ENCODE measurements around the gene LEAP2. TPM values are rescaled to one million over a fixed set of nuclear protein-coding genes. Genes with fewer than 3 reads are reported as not detected.

Gene LEAP2
- total and polyA plus RNA-seq, 2 donors (not counting 1 experiment from before 2014, with no cell fraction given): 2.2 to 5.4 TPM

DNA sequence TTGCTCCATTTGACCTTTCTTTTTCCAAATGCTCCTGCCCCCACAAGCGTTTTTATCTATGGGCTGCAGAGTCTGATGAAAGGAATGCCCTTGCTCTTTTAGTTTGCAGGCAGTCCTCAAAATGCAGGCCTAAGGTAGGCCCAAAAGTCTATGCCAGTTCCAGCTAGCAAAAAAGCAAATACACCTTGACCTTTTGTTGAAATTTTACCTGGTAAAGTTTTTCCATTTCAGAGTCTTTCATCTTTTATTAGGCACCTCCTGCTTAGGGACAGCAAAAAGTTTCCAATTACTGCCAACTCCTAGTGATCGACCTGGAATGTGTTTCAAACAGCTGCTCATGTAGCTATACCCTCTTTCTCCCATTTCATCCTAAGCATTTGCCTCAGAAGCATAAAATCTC lies 2.7 kb upstream of the LEAP2 start:
- Mint-ChIP-seq H3K4me3 (no peak overlapping the region), H3K9me3 (ENCODE audit: insufficient read depth) (no peaks in the 10 kb centered on the region), H3K4me1 (peaks cover 20% of the 10 kb centered on the region), H3K27ac (peak overlapping the region; percentile 15), H3K27me3 (no peaks in the 10 kb centered on the region)
- CTCF ChIA-PET: interaction anchor here (1.5 kb wide), 3 partner anchors 12 to 50 kb away, joined by 4 to 7 read pairs (median 6); no protein-coding TSS in a partner anchor
- no peak for ATAC-seq (ENCODE audit: low read depth)
- peaks cover 0 to 15% of the 10 kb centered on the region in 2 experiments for H3K36me3 ChIP-seq (replicated peaks in 1 of 2; ENCODE audit: control extremely low read depth in 1 of 2, control insufficient read depth in 1 of 2, extremely low read depth in 1 of 2, insufficient read depth in 2 of 2, low read length in 1 of 2)
- intact Hi-C loops (cut with micrococcal nuclease): no loop called here
- DNase-seq: no peak
- H3K27me3 ChIP-seq (replicated peaks in 1 of 4; ENCODE audit: control extremely low read depth in 1 of 4, control insufficient read depth in 3 of 4, insufficient read depth in 4 of 4, low read length in 3 of 4): no peaks in the 10 kb centered on the region
- POLR2A ChIA-PET: interaction anchor here (0.7 kb wide), 1 partner anchor 86 kb away, joined by 3 read pairs; no protein-coding TSS in a partner anchor
- H3K4me3 ChIP-seq (ENCODE audit: control extremely low read depth in 1 of 5, extremely low read depth in 1 of 5, insufficient read depth in 1 of 5, low read depth in 2 of 5, low read length in 4 of 5): no peak overlapping the region
- H3K9ac ChIP-seq (ENCODE audit: low read length): no peak overlapping the region
- TF ChIP-seq EZH2 (IDR thresholded peaks at IDR 0.05; ENCODE audit: borderline replicate concordance, insufficient read depth, low read depth, low read length, poor library complexity, severe bottlenecking): no peak
- TF ChIP-seq, protein P1, sequence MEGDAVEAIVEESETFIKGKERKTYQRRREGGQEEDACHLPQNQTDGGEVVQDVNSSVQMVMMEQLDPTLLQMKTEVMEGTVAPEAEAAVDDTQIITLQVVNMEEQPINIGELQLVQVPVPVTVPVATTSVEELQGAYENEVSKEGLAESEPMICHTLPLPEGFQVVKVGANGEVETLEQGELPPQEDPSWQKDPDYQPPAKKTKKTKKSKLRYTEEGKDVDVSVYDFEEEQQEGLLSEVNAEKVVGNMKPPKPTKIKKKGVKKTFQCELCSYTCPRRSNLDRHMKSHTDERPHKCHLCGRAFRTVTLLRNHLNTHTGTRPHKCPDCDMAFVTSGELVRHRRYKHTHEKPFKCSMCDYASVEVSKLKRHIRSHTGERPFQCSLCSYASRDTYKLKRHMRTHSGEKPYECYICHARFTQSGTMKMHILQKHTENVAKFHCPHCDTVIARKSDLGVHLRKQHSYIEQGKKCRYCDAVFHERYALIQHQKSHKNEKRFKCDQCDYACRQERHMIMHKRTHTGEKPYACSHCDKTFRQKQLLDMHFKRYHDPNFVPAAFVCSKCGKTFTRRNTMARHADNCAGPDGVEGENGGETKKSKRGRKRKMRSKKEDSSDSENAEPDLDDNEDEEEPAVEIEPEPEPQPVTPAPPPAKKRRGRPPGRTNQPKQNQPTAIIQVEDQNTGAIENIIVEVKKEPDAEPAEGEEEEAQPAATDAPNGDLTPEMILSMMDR (IDR thresholded peaks at IDR 0.05): no peak
- H3K9me3 ChIP-seq (ENCODE audit: control extremely low read depth in 1 of 3, control insufficient read depth in 2 of 3, insufficient read depth in 1 of 3, low read length in 2 of 3): no peaks in the 10 kb centered on the region
- H3K27ac ChIP-seq (ENCODE audit: low read length in 2 of 2): no peak overlapping the region
- no peaks in the 10 kb centered on the region for H4K20me1 ChIP-seq (ENCODE audit: control insufficient read depth, insufficient read depth, low read length, poor library complexity, severe bottlenecking)
- no peak overlapping the region for H2AFZ ChIP-seq (ENCODE audit: insufficient read depth, low read depth, low read length, poor library complexity, severe bottlenecking)
- H3K79me2 ChIP-seq (ENCODE audit: control insufficient read depth, insufficient read depth, low read length): no peaks in the 10 kb centered on the region
- no peak overlapping the region for H3K4me2 ChIP-seq (replicated peaks; ENCODE audit: low read depth, low read length, poor library complexity, severe bottlenecking)
- H3K4me1 ChIP-seq (ENCODE audit: control insufficient read depth in 2 of 2, insufficient read depth in 2 of 2, low read length in 2 of 2): peaks cover 8 to 12% of the 10 kb centered on the region in 2 donors
- 76% methylated on average over 2 of the region's 2 CpGs for WGBS (ENCODE audit: insufficient coverage)

DNA sequence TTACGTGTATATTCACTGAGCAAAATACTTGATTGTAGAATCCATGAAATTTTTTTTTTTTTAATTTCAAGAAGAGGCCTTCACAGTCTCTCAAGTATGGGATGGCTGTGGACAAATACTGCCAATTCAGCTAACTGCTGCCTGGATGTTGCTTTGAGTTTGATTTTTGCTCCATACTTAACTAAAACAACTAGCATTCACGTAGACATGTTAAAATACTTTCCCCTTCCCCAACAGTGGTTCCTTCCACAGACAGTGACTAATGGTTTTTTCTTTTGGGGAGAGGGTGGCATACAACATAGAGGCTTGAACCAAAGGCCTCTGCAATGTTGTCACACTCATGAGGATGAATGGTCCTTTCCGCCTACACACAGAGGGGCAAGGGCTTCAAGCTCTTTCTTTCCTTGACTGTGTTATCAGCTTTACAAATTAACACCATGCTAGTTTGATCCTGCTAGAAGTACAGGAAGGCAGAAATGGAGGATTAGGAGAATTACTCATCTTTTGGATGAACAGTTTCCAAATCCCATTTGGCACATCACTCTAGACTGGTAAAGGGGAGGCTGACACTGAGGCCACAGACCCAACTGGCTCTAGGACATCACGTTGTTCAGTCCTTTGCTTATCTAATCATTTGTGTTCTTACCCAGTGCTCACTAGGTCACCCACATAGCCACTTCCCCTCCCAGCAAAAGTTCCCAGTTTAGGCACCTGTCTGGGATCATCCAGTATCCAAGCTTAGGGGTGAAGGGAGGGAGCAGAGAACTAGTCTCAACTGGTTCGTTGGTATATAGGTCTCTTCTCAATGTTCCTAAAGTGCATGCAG lies 1.8 kb upstream of the LEAP2 start:
- 100% methylated on average over 1 of the region's 5 CpGs for WGBS (ENCODE audit: insufficient coverage)
- no peak overlapping the region for H3K27ac Mint-ChIP-seq
- Histone ChIP-seq H4K20me1 (ENCODE audit: control insufficient read depth, insufficient read depth, low read length, poor library complexity, severe bottlenecking) (no peaks in the 10 kb centered on the region), H3K79me2 (ENCODE audit: control insufficient read depth, insufficient read depth, low read length) (no peaks in the 10 kb centered on the region), H3K27me3 (replicated peaks in 1 of 4; ENCODE audit: control extremely low read depth in 1 of 4, control insufficient read depth in 3 of 4, insufficient read depth in 4 of 4, low read length in 3 of 4) (no peaks in the 10 kb centered on the region), H3K9ac (ENCODE audit: low read length) (no peak overlapping the region), H3K9me3 (ENCODE audit: control extremely low read depth in 1 of 3, control insufficient read depth in 2 of 3, insufficient read depth in 1 of 3, low read length in 2 of 3) (no peaks in the 10 kb centered on the region), H3K4me2 (replicated peaks; ENCODE audit: low read depth, low read length, poor library complexity, severe bottlenecking) (no peak overlapping the region), H2AFZ (ENCODE audit: insufficient read depth, low read depth, low read length, poor library complexity, severe bottlenecking) (no peak overlapping the region), H3K27ac (ENCODE audit: low read length in 2 of 2) (no peak overlapping the region), H3K36me3 (replicated peaks in 1 of 2; ENCODE audit: control extremely low read depth in 1 of 2, control insufficient read depth in 1 of 2, extremely low read depth in 1 of 2, insufficient read depth in 2 of 2, low read length in 1 of 2) (peaks cover 0 to 21% of the 10 kb centered on the region in 2 experiments), H3K4me3 (ENCODE audit: control extremely low read depth in 1 of 5, extremely low read depth in 1 of 5, insufficient read depth in 1 of 5, low read depth in 2 of 5, low read length in 4 of 5) (no peak overlapping the region), H3K4me1 (ENCODE audit: control insufficient read depth in 2 of 2, insufficient read depth in 2 of 2, low read length in 2 of 2) (peaks cover 6 to 9% of the 10 kb centered on the region in 2 donors)
- no peak for ATAC-seq (ENCODE audit: low read depth)
- no peaks in the 10 kb centered on the region for H3K9me3 Mint-ChIP-seq (ENCODE audit: insufficient read depth)
- ChIA-PET CTCF (interaction anchor here (1.5 kb wide), 3 partner anchors 12 to 51 kb away, joined by 4 to 9 read pairs (median 6); no protein-coding TSS in a partner anchor), POLR2A (no interaction called here)
- no peaks in the 10 kb centered on the region for H3K27me3 Mint-ChIP-seq
- H3K4me1 Mint-ChIP-seq: peaks cover 12% of the 10 kb centered on the region
- TF ChIP-seq, protein P1 (IDR thresholded peaks at IDR 0.05): no peak
- no peak for TF ChIP-seq EZH2 (IDR thresholded peaks at IDR 0.05; ENCODE audit: borderline replicate concordance, insufficient read depth, low read depth, low read length, poor library complexity, severe bottlenecking)
- no peak for DNase-seq
- no peak overlapping the region for H3K4me3 Mint-ChIP-seq
- intact Hi-C loops (cut with micrococcal nuclease): no loop called here
